GM12878 (cell line): ENCODE results near the gene ZFAND2B. TPM values are rescaled to one million over a fixed set of nuclear protein-coding genes. Genes with fewer than 3 reads are reported as not detected.

Experiments
- ATAC-seq: fragments of 200-7000 bp; cut with Tn5 transposase; 3 replicates; pipeline ENCODE4 v1.9.1; 2020; ENCODE audit warnings: mild to moderate bottlenecking, moderate library complexity
- BruUV-seq: library from RNA; stranded (reverse); fragments of 400-500 nt; replicated peaks from 2 replicates; lab custom pipeline; 2021; lab: Mats Ljungman, UMichigan
- CTCF ChIA-PET: fragments of 300-600 bp; sonication (Branson Sonifier 250); formaldehyde crosslinking; extraction: SDS; loops from one replicate; lab custom pipeline; 2021; ENCODE audit warnings: inconsistent platforms; lab: Yijun Ruan, JAX
- POLR2A ChIA-PET: fragments of 350-600 bp; formaldehyde crosslinking; extraction: SDS; loops from one replicate; lab custom pipeline; 2021; ENCODE audit warnings: inconsistent platforms; lab: Charles Lee
- RAD21 ChIA-PET: fragments of 300-600 bp; sonication (Branson Sonifier 250); formaldehyde crosslinking; loops from one replicate; lab custom pipeline; 2023; ENCODE audit warnings: antibody characterized with exemption; ENCODE audit not compliant: unreplicated experiment; lab: Charles Lee
- SMC1A ChIA-PET: fragments of 300-600 bp; sonication (Branson Sonifier 250); formaldehyde crosslinking; loops from one replicate; lab custom pipeline; 2023; ENCODE audit not compliant: unreplicated experiment, uncharacterized antibody; lab: Charles Lee
- DNase-seq: peaks from one replicate; pipeline ENCODE4 v3.0.0-alpha.2; 2011; ENCODE audit warnings: low read depth, low spot score
- FAIRE-seq: peaks from 3 replicates; lab custom pipeline; 2011; peaks lifted over from hg19 to GRCh38; lab: Jason Lieb, UNC
- H2AFZ ChIP-seq: 2 replicates; pipeline ENCODE4 v1.6.0; 2011; ENCODE audit warnings: low read depth, low read length, control low read depth; ENCODE audit not compliant: control insufficient read depth
- H3K27ac ChIP-seq: 2 replicates; pipeline ENCODE4 v1.5.1; 2011; ENCODE audit warnings: control low read depth; ENCODE audit not compliant: control insufficient read depth, insufficient read depth
- H3K27me3 ChIP-seq, 2 experiments: replicated peaks in 1 of 2; 2 replicates each; pipeline versions ENCODE4 v1.6.0 to v1.6.1; 2011; ENCODE audit warnings: low read length in 1 of 2; ENCODE audit not compliant: control insufficient read depth in 2 of 2, insufficient read depth in 2 of 2
- H3K36me3 ChIP-seq, 2 experiments: 2 replicates each; pipeline ENCODE4 v1.5.1; 2011; ENCODE audit warnings: low read length in 1 of 2; ENCODE audit not compliant: control insufficient read depth in 2 of 2, insufficient read depth in 2 of 2
- H3K4me1 ChIP-seq: 2 replicates; pipeline ENCODE4 v1.6.1; 2011; ENCODE audit warnings: mild to moderate bottlenecking, low read length, moderate library complexity, mixed read lengths; ENCODE audit not compliant: control insufficient read depth, insufficient read depth
- H3K4me2 ChIP-seq: 2 replicates; pipeline ENCODE4 v1.6.0; 2011; ENCODE audit warnings: control low read depth; ENCODE audit not compliant: control insufficient read depth, insufficient read depth
- H3K4me3 ChIP-seq: fragments of 200-600 bp; sonication (generic); 2 replicates; pipeline ENCODE4 v1.5.1; 2016
- H3K79me2 ChIP-seq: 2 replicates; pipeline ENCODE4 v1.6.0; 2011; ENCODE audit warnings: low read length; ENCODE audit not compliant: control insufficient read depth, insufficient read depth
- H3K9ac ChIP-seq: 2 replicates; pipeline ENCODE4 v1.8.0; 2011; ENCODE audit warnings: low read length, control low read depth, mixed read lengths; ENCODE audit not compliant: control insufficient read depth, insufficient read depth
- H3K9me3 ChIP-seq: replicated peaks from 3 replicates; pipeline ENCODE4 v1.5.1; 2011; ENCODE audit warnings: mild to moderate bottlenecking, low read length; ENCODE audit not compliant: control insufficient read depth, insufficient read depth
- H4K20me1 ChIP-seq: 2 replicates; pipeline ENCODE4 v1.6.0; 2011; ENCODE audit not compliant: control insufficient read depth, insufficient read depth
- ASH2L ChIP-seq: fragments of 300-600, 200-600 bp; sonication (generic); IDR thresholded peaks from 2 replicates; pipeline ENCODE4 v1.6.1; 2017; ENCODE audit warnings: low read depth, mild to moderate bottlenecking, borderline replicate concordance
- KAT2A ChIP-seq: conservative IDR thresholded peaks from 2 replicates; pipeline ENCODE4 v1.6.1; 2011; ENCODE audit warnings: low read depth, low read length; ENCODE audit not compliant: control insufficient read depth
- NR2F1 ChIP-seq: fragments of 450-650 bp; conservative IDR thresholded peaks from 2 replicates; pipeline ENCODE4 v1.6.1; 2017; ENCODE audit warnings: mild to moderate bottlenecking
- PML ChIP-seq: IDR thresholded peaks from 2 replicates; pipeline ENCODE4 v1.6.1; 2012; ENCODE audit warnings: low read length, inconsistent platforms
- RUNX3 ChIP-seq: IDR thresholded peaks from 2 replicates; pipeline ENCODE4 v1.6.1; 2012; ENCODE audit warnings: low read length, inconsistent platforms
- WGBS: methylation state at CpG from one replicate; pipeline ENCODE4 v1.1.6; 2016; ENCODE audit warnings: low lambda C conversion rate; ENCODE audit not compliant: insufficient replicate concordance, insufficient coverage; ENCODE audit errors: missing lambda C conversion rate; 5-methylcytosine and 5-hydroxymethylcytosine counted together
- in situ Hi-C: fragments of 300-500 bp; cut with MboI; formaldehyde crosslinking; loops from 9 replicates; pipeline ENCODE4 v1.14.3; 2018; ENCODE audit warnings: mixed read lengths
- intact Hi-C: fragments of 100-400 bp; cut with micrococcal nuclease; formaldehyde crosslinking; loops from one replicate; pipeline ENCODE4 v1.14.2; 2022; ENCODE audit not compliant: unreplicated experiment
- polyA plus RNA-seq, 11 experiments: library from polyadenylated mRNA; depleted of rRNA in 4 of 11; unstranded in 6 of 11; stranded (reverse) in 5 of 11; fragments of >200 nt; fragmentation: Nextera tagmentation in 4 of 11; fragmentation: Illumina TruSeq in 1 of 11; extraction: Ambion mirVana in 4 of 11; extraction: Trizol in 1 of 11; gene quantifications; 1 replicate in 1 of 11; 2 replicates in 10 of 11; pipeline versions ENCODE4 v1.2.1 to v1.2.3, GENCODE V29; 2011 to 2016; ENCODE audit warnings: inconsistent platforms in 2 of 11, missing spikeins in 2 of 11, low read depth in 1 of 11
- total RNA-seq, 4 experiments: library from RNA; depleted of rRNA in 3 of 4; stranded (reverse); fragments of >200 nt in 3 of 4; fragmentation: Illumina TruSeq in 1 of 4; extraction: Trizol in 1 of 4; gene quantifications; 2 replicates each; pipeline versions ENCODE4 v1.2.1 to v1.2.3, GENCODE V29; 2013 to 2021
- TF ChIP-seq, protein P1 (sequence below): fragments of 450-650 bp; conservative IDR thresholded peaks from 2 replicates; pipeline ENCODE4 v1.6.1; 2017; ENCODE audit warnings: mild to moderate bottlenecking, moderate library complexity
- TF ChIP-seq, protein P2 (sequence below): IDR thresholded peaks from 2 replicates; pipeline ENCODE4 v1.6.1; 2012; ENCODE audit warnings: mild to moderate bottlenecking, low read depth, low read length
- TF ChIP-seq, protein P3 (sequence below): fragments of 450-650 bp; IDR thresholded peaks from 2 replicates; pipeline ENCODE4 v1.6.1; 2016; ENCODE audit warnings: mild to moderate bottlenecking
- TF ChIP-seq, protein P4 (sequence below): fragments of 450-650 bp; IDR thresholded peaks from 2 replicates; pipeline ENCODE4 v1.6.1; 2016; ENCODE audit warnings: mild to moderate bottlenecking, moderate library complexity, borderline replicate concordance

The ZFAND2B gene
- total and polyA plus RNA-seq, 10 of the 15 experiments (the other 5 are each of a cell fraction or from before 2014, with no cell fraction given): 5.4 to 28.1 (median 22.4) TPM

GRCh38 chr2:219218217-219218731, 11.7 kb downstream of the ZFAND2B start:
- peak overlapping the region; percentile 63 for H3K27ac ChIP-seq
- CTCF ChIA-PET: interaction anchor here (0.6 to 1.7 kb wide), 4 partner anchors 9 to 77 kb away, joined by 3 to 5 read pairs (median 3); no protein-coding TSS in a partner anchor
- FAIRE-seq: no peak
- TF ChIP-seq, protein P1, sequence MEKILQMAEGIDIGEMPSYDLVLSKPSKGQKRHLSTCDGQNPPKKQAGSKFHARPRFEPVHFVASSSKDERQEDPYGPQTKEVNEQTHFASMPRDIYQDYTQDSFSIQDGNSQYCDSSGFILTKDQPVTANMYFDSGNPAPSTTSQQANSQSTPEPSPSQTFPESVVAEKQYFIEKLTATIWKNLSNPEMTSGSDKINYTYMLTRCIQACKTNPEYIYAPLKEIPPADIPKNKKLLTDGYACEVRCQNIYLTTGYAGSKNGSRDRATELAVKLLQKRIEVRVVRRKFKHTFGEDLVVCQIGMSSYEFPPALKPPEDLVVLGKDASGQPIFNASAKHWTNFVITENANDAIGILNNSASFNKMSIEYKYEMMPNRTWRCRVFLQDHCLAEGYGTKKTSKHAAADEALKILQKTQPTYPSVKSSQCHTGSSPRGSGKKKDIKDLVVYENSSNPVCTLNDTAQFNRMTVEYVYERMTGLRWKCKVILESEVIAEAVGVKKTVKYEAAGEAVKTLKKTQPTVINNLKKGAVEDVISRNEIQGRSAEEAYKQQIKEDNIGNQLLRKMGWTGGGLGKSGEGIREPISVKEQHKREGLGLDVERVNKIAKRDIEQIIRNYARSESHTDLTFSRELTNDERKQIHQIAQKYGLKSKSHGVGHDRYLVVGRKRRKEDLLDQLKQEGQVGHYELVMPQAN: peak; percentile 94
- TF ChIP-seq, protein P2, sequence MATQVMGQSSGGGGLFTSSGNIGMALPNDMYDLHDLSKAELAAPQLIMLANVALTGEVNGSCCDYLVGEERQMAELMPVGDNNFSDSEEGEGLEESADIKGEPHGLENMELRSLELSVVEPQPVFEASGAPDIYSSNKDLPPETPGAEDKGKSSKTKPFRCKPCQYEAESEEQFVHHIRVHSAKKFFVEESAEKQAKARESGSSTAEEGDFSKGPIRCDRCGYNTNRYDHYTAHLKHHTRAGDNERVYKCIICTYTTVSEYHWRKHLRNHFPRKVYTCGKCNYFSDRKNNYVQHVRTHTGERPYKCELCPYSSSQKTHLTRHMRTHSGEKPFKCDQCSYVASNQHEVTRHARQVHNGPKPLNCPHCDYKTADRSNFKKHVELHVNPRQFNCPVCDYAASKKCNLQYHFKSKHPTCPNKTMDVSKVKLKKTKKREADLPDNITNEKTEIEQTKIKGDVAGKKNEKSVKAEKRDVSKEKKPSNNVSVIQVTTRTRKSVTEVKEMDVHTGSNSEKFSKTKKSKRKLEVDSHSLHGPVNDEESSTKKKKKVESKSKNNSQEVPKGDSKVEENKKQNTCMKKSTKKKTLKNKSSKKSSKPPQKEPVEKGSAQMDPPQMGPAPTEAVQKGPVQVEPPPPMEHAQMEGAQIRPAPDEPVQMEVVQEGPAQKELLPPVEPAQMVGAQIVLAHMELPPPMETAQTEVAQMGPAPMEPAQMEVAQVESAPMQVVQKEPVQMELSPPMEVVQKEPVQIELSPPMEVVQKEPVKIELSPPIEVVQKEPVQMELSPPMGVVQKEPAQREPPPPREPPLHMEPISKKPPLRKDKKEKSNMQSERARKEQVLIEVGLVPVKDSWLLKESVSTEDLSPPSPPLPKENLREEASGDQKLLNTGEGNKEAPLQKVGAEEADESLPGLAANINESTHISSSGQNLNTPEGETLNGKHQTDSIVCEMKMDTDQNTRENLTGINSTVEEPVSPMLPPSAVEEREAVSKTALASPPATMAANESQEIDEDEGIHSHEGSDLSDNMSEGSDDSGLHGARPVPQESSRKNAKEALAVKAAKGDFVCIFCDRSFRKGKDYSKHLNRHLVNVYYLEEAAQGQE: peak; percentile 78
- TF ChIP-seq PML: peak; percentile 3; the same call in 1 of the 2 replicates
- TF ChIP-seq RUNX3: 0 out of 2 replicates have a peak, but pooled peaks have one; percentile 15
- no peak for TF ChIP-seq NR2F1
- TF ChIP-seq, protein P3, sequence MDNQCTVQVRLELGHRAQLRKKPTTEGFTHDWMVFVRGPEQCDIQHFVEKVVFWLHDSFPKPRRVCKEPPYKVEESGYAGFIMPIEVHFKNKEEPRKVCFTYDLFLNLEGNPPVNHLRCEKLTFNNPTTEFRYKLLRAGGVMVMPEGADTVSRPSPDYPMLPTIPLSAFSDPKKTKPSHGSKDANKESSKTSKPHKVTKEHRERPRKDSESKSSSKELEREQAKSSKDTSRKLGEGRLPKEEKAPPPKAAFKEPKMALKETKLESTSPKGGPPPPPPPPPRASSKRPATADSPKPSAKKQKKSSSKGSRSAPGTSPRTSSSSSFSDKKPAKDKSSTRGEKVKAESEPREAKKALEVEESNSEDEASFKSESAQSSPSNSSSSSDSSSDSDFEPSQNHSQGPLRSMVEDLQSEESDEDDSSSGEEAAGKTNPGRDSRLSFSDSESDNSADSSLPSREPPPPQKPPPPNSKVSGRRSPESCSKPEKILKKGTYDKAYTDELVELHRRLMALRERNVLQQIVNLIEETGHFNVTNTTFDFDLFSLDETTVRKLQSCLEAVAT: no peak
- TF ChIP-seq ASH2L: no peak
- TF ChIP-seq, protein P4, sequence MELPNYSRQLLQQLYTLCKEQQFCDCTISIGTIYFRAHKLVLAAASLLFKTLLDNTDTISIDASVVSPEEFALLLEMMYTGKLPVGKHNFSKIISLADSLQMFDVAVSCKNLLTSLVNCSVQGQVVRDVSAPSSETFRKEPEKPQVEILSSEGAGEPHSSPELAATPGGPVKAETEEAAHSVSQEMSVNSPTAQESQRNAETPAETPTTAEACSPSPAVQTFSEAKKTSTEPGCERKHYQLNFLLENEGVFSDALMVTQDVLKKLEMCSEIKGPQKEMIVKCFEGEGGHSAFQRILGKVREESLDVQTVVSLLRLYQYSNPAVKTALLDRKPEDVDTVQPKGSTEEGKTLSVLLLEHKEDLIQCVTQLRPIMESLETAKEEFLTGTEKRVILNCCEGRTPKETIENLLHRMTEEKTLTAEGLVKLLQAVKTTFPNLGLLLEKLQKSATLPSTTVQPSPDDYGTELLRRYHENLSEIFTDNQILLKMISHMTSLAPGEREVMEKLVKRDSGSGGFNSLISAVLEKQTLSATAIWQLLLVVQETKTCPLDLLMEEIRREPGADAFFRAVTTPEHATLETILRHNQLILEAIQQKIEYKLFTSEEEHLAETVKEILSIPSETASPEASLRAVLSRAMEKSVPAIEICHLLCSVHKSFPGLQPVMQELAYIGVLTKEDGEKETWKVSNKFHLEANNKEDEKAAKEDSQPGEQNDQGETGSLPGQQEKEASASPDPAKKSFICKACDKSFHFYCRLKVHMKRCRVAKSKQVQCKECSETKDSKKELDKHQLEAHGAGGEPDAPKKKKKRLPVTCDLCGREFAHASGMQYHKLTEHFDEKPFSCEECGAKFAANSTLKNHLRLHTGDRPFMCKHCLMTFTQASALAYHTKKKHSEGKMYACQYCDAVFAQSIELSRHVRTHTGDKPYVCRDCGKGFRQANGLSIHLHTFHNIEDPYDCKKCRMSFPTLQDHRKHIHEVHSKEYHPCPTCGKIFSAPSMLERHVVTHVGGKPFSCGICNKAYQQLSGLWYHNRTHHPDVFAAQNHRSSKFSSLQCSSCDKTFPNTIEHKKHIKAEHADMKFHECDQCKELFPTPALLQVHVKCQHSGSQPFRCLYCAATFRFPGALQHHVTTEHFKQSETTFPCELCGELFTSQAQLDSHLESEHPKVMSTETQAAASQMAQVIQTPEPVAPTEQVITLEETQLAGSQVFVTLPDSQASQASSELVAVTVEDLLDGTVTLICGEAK: peak; percentile 27; the same call in 1 of the 2 replicates
- TF ChIP-seq KAT2A: no peak

More at GRCh38 chr2:219218217-219218731, 11.7 kb downstream of the ZFAND2B start:
- H2AFZ ChIP-seq: peak overlapping the region; percentile 79
- WGBS: 13% methylated on average over 37 of the region's 37 CpGs
- H3K9ac ChIP-seq: peak overlapping the region; percentile 76
- DNase-seq (no peak), ATAC-seq (peak; percentile 65)
- no TSS peak for BruUV-seq
- no peaks in the 10 kb centered on the region for H3K9me3 ChIP-seq
- H3K27me3 ChIP-seq: no peaks in the 10 kb centered on the region
- H3K79me2 ChIP-seq: peaks cover 14% of the 10 kb centered on the region
- no peaks in the 10 kb centered on the region; the same call in 1 of the 2 replicates for H4K20me1 ChIP-seq
- ChIA-PET POLR2A (interaction anchor here (0.6 to 3.8 kb wide), 13 partner anchors 8 to 153 kb away, joined by 3 to 21 read pairs (median 5); partner anchors contain the start of genes ANKZF1, ATG9A, CNPPD1 and DNAJB2), RAD21 (interaction anchor here (0.9 to 2.2 kb wide), 5 partner anchors 11 to 60 kb away, joined by 3 to 11 read pairs (median 5); partner anchors contain the start of genes ANKZF1, ATG9A, GLB1L and STK16), SMC1A (interaction anchor here (0.7 to 1.8 kb wide), 6 partner anchors 11 to 60 kb away, joined by 3 to 8 read pairs (median 4); partner anchors contain the start of genes ANKZF1, ATG9A, GLB1L and STK16)
- peaks cover 10 to 20% of the 10 kb centered on the region in 2 experiments for H3K36me3 ChIP-seq
- H3K4me1 ChIP-seq: peaks cover 16% of the 10 kb centered on the region
- H3K4me2 ChIP-seq: peak overlapping the region; percentile 99
- intact Hi-C loops (loop anchor here (2.0 kb wide), 1 partner anchor 77 kb away; no protein-coding TSS in a partner anchor), in situ Hi-C loops (no loop called here)
- peak overlapping the region; percentile 92 for H3K4me3 ChIP-seq
